Activated CD4-positive, alpha-beta T cell treated with anti-CD3 and anti-CD28 coated beads, Interleukin-2, amount 10 ng/mL, durations not matched to agents 24 days and 14 days (primary cell): ENCODE measurements around the gene GLB1L. TPM values are rescaled to one million over a fixed set of nuclear protein-coding genes. Genes with fewer than 3 reads are reported as not detected.
A peak's percentile ranks its signal among the peaks of the same experiment; 100 is the strongest.

ENCODE experiments used
- DNase-seq: peaks from one replicate; pipeline ENCODE4 v3.0.0; 2022
- H3K27ac Mint-ChIP-seq: one replicate; pipeline ENCODE4 v1.8.0; 2022; ENCODE audit warnings: mild to moderate bottlenecking, mixed read lengths
- H3K27me3 Mint-ChIP-seq: one replicate; pipeline ENCODE4 v1.8.0; 2022; ENCODE audit warnings: mixed read lengths
- H3K36me3 Mint-ChIP-seq: one replicate; pipeline ENCODE4 v1.8.0; 2022; ENCODE audit warnings: low read depth, mild to moderate bottlenecking, mixed read lengths
- H3K4me1 Mint-ChIP-seq: one replicate; pipeline ENCODE4 v1.8.0; 2021; ENCODE audit warnings: mixed read lengths
- H3K4me3 Mint-ChIP-seq: one replicate; pipeline ENCODE4 v1.8.0; 2022; ENCODE audit warnings: mild to moderate bottlenecking, moderate library complexity, mixed read lengths
- H3K9me3 Mint-ChIP-seq: one replicate; pipeline ENCODE4 v1.8.0; 2021; ENCODE audit warnings: mixed read lengths
- intact Hi-C: fragments of 100-400 bp; cut with micrococcal nuclease; formaldehyde crosslinking; loops from one replicate; pipeline ENCODE4 v1.15.1; 2023
- total RNA-seq: library from RNA; stranded (reverse); gene quantifications from 2 replicates; pipeline ENCODE4 v1.2.3, GENCODE V29; 2022

Gene GLB1L
- total RNA-seq, 1 donor from 2014 or later: 4.9 TPM

GRCh38 chr2:219197388-219197787 lies 47.9 kb downstream of the GLB1L start:
- intact Hi-C loops: no loop called here
- H3K4me3 Mint-ChIP-seq: no peak overlapping the region
- H3K4me1 Mint-ChIP-seq: peaks cover 5% of the 10 kb centered on the region
- peaks cover 5% of the 10 kb centered on the region for H3K27me3 Mint-ChIP-seq
- H3K9me3 Mint-ChIP-seq: no peaks in the 10 kb centered on the region
- no peak overlapping the region for H3K27ac Mint-ChIP-seq
- no peaks in the 10 kb centered on the region for H3K36me3 Mint-ChIP-seq
- peak; percentile 37 for DNase-seq

- Mint-ChIP-seq H3K27ac (peak overlapping the region; percentile 66), H3K36me3 (peaks cover 28% of the 10 kb centered on the region), H3K27me3 (no peaks in the 10 kb centered on the region), H3K4me3 (no peak overlapping the region), H3K9me3 (no peaks in the 10 kb centered on the region), H3K4me1 (peaks cover 9% of the 10 kb centered on the region)
- intact Hi-C loops: no loop called here
- DNase-seq: peak; percentile 55
Observed at GRCh38 chr2:219186754-219187456, 58.3 kb downstream of the GLB1L start.

Other genes with a start within 250 kb of the GLB1L start
- not detected in 2 replicates for gene CFAP65, start 203.9 kb downstream of the GLB1L start, total RNA-seq
- gene IHH, start 184.5 kb downstream of the GLB1L start, total RNA-seq: not detected in 2 replicates
- 20.7 and 22.8 TPM in 2 replicates for gene NHEJ1, start 84.6 kb downstream of the GLB1L start, total RNA-seq
- 1.8 and 2.3 TPM in 2 replicates for gene SLC23A3, start 75.4 kb downstream of the GLB1L start, total RNA-seq
- gene CNPPD1, start 68.5 kb downstream of the GLB1L start, total RNA-seq: 62.0 and 62.6 TPM in 2 replicates
- 54.1 and 57.4 TPM in 2 replicates for gene RETREG2, start 67.2 kb downstream of the GLB1L start, total RNA-seq
- gene ZFAND2B, start 38.7 kb downstream of the GLB1L start, total RNA-seq: 36.7 and 37.4 TPM in 2 replicates
- gene ABCB6, start 26.5 kb downstream of the GLB1L start, total RNA-seq: 28.8 TPM in 2 replicates
- gene ATG9A, start 15.8 kb downstream of the GLB1L start, total RNA-seq: 61.6 and 67.2 TPM in 2 replicates
- gene ANKZF1, start 15.6 kb downstream of the GLB1L start, total RNA-seq: 144 and 149 TPM in 2 replicates
- 29.1 and 31.7 TPM in 2 replicates for gene STK16, start within 50 bp of the GLB1L start, total RNA-seq
- gene TUBA4B, start 7.8 kb upstream of the GLB1L start, total RNA-seq: not detected in 2 replicates
- 235 and 240 TPM in 2 replicates for gene TUBA4A, start 8.5 kb upstream of the GLB1L start, total RNA-seq
- gene DNAJB2, start 33.9 kb upstream of the GLB1L start, total RNA-seq: 49.7 and 52.4 TPM in 2 replicates
- gene PTPRN, start 64.0 kb upstream of the GLB1L start, total RNA-seq: 0.07 TPM in 1 of 2 replicates, not detected in the other
- gene RESP18, start 87.3 kb upstream of the GLB1L start, total RNA-seq: not detected in 2 replicates
- 129 and 148 TPM in 2 replicates for gene DNPEP, start 142.5 kb upstream of the GLB1L start, total RNA-seq
- gene DES, start 172.9 kb upstream of the GLB1L start, total RNA-seq: not detected in 2 replicates
- gene SPEG, start 189.4 kb upstream of the GLB1L start, total RNA-seq: 0.07 TPM in 1 of 2 replicates, not detected in the other